ENCODE results near the gene PIEZO1. TPM values are rescaled to one million over a fixed set of nuclear protein-coding genes. Genes with fewer than 3 reads are reported as not detected.

Gene PIEZO1
- total RNA-seq, 1 donor from 2014 or later = 208 TPM

DNA sequence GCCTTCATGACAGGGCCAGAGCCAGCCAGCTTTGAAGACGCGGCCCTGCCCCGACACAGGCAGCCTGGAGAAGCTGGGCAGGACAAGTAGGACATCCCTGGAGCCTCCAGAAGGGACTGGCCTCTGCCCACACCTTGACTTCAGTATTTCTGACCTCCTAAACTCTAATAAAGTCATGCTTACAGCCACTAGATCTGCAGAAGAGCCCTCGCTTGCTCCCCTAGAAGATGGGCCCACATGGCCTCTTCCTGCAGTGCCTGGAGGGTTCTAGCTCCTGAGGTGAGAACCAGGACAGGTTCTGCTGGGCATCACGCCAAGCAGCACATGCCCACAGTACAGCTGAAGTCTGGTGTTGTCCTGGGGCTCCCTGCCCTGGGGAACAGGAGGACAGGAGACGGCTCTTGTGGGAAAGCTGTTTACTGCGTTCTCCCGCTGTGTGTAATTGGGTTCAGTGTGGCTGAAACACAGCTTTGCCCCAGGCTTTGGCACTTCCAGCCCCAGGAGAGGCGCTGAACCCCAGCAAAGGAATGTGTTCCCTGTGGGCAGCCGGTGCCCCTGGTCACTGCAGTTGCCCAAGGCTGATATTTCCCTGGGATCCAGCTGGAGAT is 24.2 kb upstream of the PIEZO1 start:
- Mint-ChIP-seq H3K4me3 (ENCODE audit: unreplicated experiment) (no peak overlapping the region), H3K36me3 (ENCODE audit: low read depth) (no peaks in the 10 kb centered on the region), H3K4me1 (ENCODE audit: low read depth) (peaks cover 17% of the 10 kb centered on the region), H3K9me3 (ENCODE audit: low read depth) (no peaks in the 10 kb centered on the region), H3K27me3 (ENCODE audit: low read depth) (no peaks in the 10 kb centered on the region), H3K27ac (ENCODE audit: unreplicated experiment) (peak overlapping the region; percentile 27)
- no peak for DNase-seq (ENCODE audit: low spot score)
- TF ChIP-seq, protein P1, sequence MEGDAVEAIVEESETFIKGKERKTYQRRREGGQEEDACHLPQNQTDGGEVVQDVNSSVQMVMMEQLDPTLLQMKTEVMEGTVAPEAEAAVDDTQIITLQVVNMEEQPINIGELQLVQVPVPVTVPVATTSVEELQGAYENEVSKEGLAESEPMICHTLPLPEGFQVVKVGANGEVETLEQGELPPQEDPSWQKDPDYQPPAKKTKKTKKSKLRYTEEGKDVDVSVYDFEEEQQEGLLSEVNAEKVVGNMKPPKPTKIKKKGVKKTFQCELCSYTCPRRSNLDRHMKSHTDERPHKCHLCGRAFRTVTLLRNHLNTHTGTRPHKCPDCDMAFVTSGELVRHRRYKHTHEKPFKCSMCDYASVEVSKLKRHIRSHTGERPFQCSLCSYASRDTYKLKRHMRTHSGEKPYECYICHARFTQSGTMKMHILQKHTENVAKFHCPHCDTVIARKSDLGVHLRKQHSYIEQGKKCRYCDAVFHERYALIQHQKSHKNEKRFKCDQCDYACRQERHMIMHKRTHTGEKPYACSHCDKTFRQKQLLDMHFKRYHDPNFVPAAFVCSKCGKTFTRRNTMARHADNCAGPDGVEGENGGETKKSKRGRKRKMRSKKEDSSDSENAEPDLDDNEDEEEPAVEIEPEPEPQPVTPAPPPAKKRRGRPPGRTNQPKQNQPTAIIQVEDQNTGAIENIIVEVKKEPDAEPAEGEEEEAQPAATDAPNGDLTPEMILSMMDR (IDR thresholded peaks at IDR 0.05) = no peak

GRCh38 chr16:88807626-88808453 is 22.8 kb upstream of the PIEZO1 start:
- peaks cover 17% of the 10 kb centered on the region for H3K4me1 Mint-ChIP-seq (ENCODE audit: low read depth)
- TF ChIP-seq, protein P1 (IDR thresholded peaks at IDR 0.05) = no peak
- no peak overlapping the region for H3K27ac Mint-ChIP-seq (ENCODE audit: unreplicated experiment)
- H3K9me3 Mint-ChIP-seq (ENCODE audit: low read depth) = no peaks in the 10 kb centered on the region
- H3K27me3 Mint-ChIP-seq (ENCODE audit: low read depth) = no peaks in the 10 kb centered on the region
- no peak overlapping the region for H3K4me3 Mint-ChIP-seq (ENCODE audit: unreplicated experiment)
- DNase-seq (ENCODE audit: low spot score) = peak; percentile 93
- no peaks in the 10 kb centered on the region for H3K36me3 Mint-ChIP-seq (ENCODE audit: low read depth)

- TF ChIP-seq, protein P1 (IDR thresholded peaks at IDR 0.05) = no peak
- Mint-ChIP-seq H3K9me3 (ENCODE audit: low read depth) (no peaks in the 10 kb centered on the region), H3K4me3 (ENCODE audit: unreplicated experiment) (no peak overlapping the region), H3K36me3 (ENCODE audit: low read depth) (no peaks in the 10 kb centered on the region), H3K27ac (ENCODE audit: unreplicated experiment) (no peak overlapping the region), H3K4me1 (ENCODE audit: low read depth) (peaks cover 17% of the 10 kb centered on the region), H3K27me3 (ENCODE audit: low read depth) (no peaks in the 10 kb centered on the region)
- DNase-seq (ENCODE audit: low spot score) = no peak
These were observed 22.2 kb upstream of the PIEZO1 start for GRCh38 chr16:88807142-88807625.

DNA sequence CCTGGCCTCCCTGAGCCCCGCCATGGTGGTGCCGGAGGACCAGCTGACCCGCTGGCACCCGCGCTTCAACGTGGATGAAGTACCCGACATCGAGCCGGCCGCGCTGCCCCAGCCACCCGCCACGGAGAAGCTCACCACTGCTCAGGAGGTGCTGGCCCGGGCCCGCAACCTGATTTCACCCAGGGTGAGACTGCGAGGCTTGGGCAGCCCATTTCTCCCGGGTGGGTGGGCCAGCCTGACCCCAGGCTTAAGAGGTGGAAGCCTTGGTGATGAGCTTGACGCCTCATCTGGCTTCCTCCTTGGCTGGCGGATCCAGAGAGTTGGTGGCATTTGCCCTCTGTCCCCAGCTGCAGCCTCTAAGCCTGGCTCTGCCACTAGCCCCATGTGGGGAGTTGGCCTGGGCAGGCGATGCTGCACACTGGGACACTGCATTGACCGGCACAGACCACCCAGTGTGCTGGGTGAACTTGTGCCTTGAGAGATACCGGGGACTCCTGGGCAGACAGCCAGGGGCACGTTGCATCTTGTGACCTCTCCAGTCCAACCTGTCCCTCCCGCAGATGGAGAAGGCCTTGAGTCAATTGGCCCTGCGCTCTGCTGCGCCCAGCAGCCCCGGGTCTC is 21.6 kb upstream of the PIEZO1 start:
- peak; percentile 93 for DNase-seq (ENCODE audit: low spot score)
- H3K4me1 Mint-ChIP-seq (ENCODE audit: low read depth) = peaks cover 15% of the 10 kb centered on the region
- H3K27me3 Mint-ChIP-seq (ENCODE audit: low read depth) = no peaks in the 10 kb centered on the region
- H3K36me3 Mint-ChIP-seq (ENCODE audit: low read depth) = no peaks in the 10 kb centered on the region
- no peak overlapping the region for H3K27ac Mint-ChIP-seq (ENCODE audit: unreplicated experiment)
- TF ChIP-seq, protein P1 (IDR thresholded peaks at IDR 0.05) = no peak
- H3K4me3 Mint-ChIP-seq (ENCODE audit: unreplicated experiment) = no peak overlapping the region
- H3K9me3 Mint-ChIP-seq (ENCODE audit: low read depth) = no peaks in the 10 kb centered on the region

- Mint-ChIP-seq H3K27me3 (ENCODE audit: low read depth) (no peaks in the 10 kb centered on the region), H3K4me3 (ENCODE audit: unreplicated experiment) (no peak overlapping the region), H3K4me1 (ENCODE audit: low read depth) (peaks cover 13% of the 10 kb centered on the region), H3K36me3 (ENCODE audit: low read depth) (no peaks in the 10 kb centered on the region), H3K27ac (ENCODE audit: unreplicated experiment) (no peak overlapping the region), H3K9me3 (ENCODE audit: low read depth) (no peaks in the 10 kb centered on the region)
- TF ChIP-seq, protein P1 (IDR thresholded peaks at IDR 0.05) = no peak
- peak; percentile 93 for DNase-seq (ENCODE audit: low spot score)
These were observed 20.9 kb upstream of the PIEZO1 start for GRCh38 chr16:88805887-88806393.

All from chondrocyte (in vitro differentiated cells).